Stomach (tissue), 9 donors: ENCODE measurements around the gene ITPR2. TPM values are rescaled to one million over a fixed set of nuclear protein-coding genes. Genes with fewer than 3 reads are reported as not detected.
A peak's percentile ranks its signal among the peaks of the same experiment; 100 is the strongest.

ENCODE experiments used
- DNase-seq, 2 donors: peaks; one replicate each; pipeline versions ENCODE4 v3.0.0 to v3.0.0-alpha.2; 2013 to 2019
- H3K27ac ChIP-seq, 5 donors: fragments of 200-600 bp in 4 of 5; sonication (generic) in 4 of 5; one replicate each; pipeline ENCODE4 v1.5.1; 2013 to 2019; ENCODE audit warnings: mild to moderate bottlenecking in 1 of 5, moderate library complexity in 1 of 5
- H3K27me3 ChIP-seq, 3 donors: fragments of 200-600 bp; sonication (generic); one replicate each; pipeline ENCODE4 v1.5.1; 2017 to 2019; ENCODE audit warnings: mixed run types in 1 of 3
- H3K36me3 ChIP-seq, 4 donors: fragments of 200-600 bp; sonication (generic); 1 replicate in 3 of 4; 2 replicates in 1 of 4; pipeline ENCODE4 v1.5.1; 2016 to 2019
- H3K4me1 ChIP-seq, 4 donors: fragments of 200-600 bp; sonication (generic); one replicate each; pipeline ENCODE4 v1.5.1; 2016 to 2019
- H3K4me3 ChIP-seq, 4 donors: fragments of 200-600 bp; sonication (generic) in 3 of 4; one replicate each; pipeline ENCODE4 v1.5.1; 2016 to 2019; ENCODE audit warnings: mild to moderate bottlenecking in 1 of 4
- H3K9me3 ChIP-seq, 4 donors: fragments of 200-600 bp; sonication (generic); one replicate each; pipeline ENCODE4 v1.5.1; 2016 to 2019
- EP300 ChIP-seq: sonication (generic); formaldehyde crosslinking; IDR thresholded peaks from one replicate; pipeline ENCODE4 v1.6.1; 2017; ENCODE audit warnings: antibody characterized with exemption
- POLR2A ChIP-seq, 4 donors: fragments of 450-650 bp; IDR thresholded peaks; one replicate each; pipeline ENCODE4 v1.6.1; 2016; ENCODE audit warnings: antibody characterized with exemption in 4 of 4, control low read depth in 2 of 4, mild to moderate bottlenecking in 1 of 4, moderate library complexity in 1 of 4
- POLR2AphosphoS5 ChIP-seq, 3 donors: sonication (generic); formaldehyde crosslinking; IDR thresholded peaks; one replicate each; pipeline ENCODE4 v1.6.1; 2016; ENCODE audit warnings: antibody characterized with exemption in 3 of 3
- WGBS, 5 donors: extraction: QIAGEN DNeasy Blood & Tissue Kit in 3 of 5; methylation state at CpG; one replicate each; pipeline versions ENCODE4 v1.1.5 to v1.1.7; 2013 to 2018; 5-methylcytosine and 5-hydroxymethylcytosine counted together
- intact Hi-C: fragments of 100-400 bp; cut with DNase I; formaldehyde crosslinking; loops from one replicate; pipeline ENCODE4 v1.15.1; 2023; ENCODE audit warnings: low total_unique reads
- polyA plus RNA-seq, 3 donors: library from polyadenylated mRNA; stranded (reverse); fragments of 200-250 nt; gene quantifications; one replicate each; pipeline ENCODE4 v1.2.3, GENCODE V29; 2013
- total RNA-seq, 5 donors: library from RNA; depleted of rRNA; stranded (reverse); fragments of >200 nt; gene quantifications; one replicate each; pipeline versions ENCODE4 v1.1.0 to v1.2.3, GENCODE V29; 2014 to 2016
- TF ChIP-seq, protein P1 (sequence below), 7 experiments: fragments of 450-650 bp in 4 of 7; fragments of 200-600 bp in 3 of 7; sonication (generic) in 3 of 7; IDR thresholded peaks; one replicate each; pipeline ENCODE4 v1.5.1; 2016 to 2019; ENCODE audit warnings: antibody characterized with exemption in 7 of 7, control low read depth in 2 of 7, mild to moderate bottlenecking in 1 of 7
- donor health status: healthy with polysubstance abuse.
- donor health status: Bipolar disorder and iron deficiency.
- donor health status: healthy.

ITPR2 gene
- total and polyA plus RNA-seq, 8 donors, result 1.4 to 172 (median 23.4) TPM

DNA sequence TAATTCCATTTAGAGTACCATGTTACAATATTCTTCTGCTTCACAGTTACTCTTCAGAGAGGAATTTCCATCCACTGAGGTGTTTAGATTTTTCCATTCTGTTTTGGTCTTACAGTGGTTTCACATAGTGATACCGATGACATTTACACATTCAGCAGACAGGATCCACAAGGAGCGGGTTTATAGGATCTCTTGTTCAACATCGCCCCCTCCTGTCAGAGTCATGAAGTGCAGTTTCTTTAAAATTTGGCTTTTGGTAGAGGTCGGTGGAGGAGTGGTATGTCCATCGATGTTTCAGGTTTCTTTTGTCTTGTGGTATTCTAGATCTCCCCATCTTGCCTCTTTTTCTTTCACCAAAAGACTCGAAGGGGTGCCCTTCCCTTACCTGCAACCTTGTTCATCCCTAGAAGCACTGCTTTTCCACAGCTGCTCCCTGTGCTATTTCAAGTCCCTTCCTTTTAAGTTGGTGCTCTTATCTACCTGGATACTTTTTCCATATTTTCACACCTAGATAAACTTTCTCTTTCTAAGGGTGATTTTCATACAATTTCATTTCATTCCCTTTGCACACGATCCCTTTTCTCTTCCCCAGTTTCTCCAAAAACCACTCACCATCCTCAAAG is 181.3 kb downstream of the ITPR2 start:
- 33 to 45% (median 39%) methylated on average over 7 of the region's 7 CpGs for WGBS, 5 donors
- peaks cover 0 to 16% (median 2%) of the 10 kb centered on the region in 4 donors for H3K4me1 ChIP-seq
- peak; percentile 45 to 70 for DNase-seq
- H3K27ac ChIP-seq, result no peak overlapping the region
- intact Hi-C loops, result no loop called here
- H3K4me3 ChIP-seq, result no peak overlapping the region
- peaks cover 0 to 6% (median 0%) of the 10 kb centered on the region in 4 donors for H3K9me3 ChIP-seq
- H3K36me3 ChIP-seq, result peaks cover 0 to 52% (median 42%) of the 10 kb centered on the region in 4 donors
- no peak for TF ChIP-seq POLR2AphosphoS5 (IDR thresholded peaks at IDR 0.05)
- TF ChIP-seq, protein P1, sequence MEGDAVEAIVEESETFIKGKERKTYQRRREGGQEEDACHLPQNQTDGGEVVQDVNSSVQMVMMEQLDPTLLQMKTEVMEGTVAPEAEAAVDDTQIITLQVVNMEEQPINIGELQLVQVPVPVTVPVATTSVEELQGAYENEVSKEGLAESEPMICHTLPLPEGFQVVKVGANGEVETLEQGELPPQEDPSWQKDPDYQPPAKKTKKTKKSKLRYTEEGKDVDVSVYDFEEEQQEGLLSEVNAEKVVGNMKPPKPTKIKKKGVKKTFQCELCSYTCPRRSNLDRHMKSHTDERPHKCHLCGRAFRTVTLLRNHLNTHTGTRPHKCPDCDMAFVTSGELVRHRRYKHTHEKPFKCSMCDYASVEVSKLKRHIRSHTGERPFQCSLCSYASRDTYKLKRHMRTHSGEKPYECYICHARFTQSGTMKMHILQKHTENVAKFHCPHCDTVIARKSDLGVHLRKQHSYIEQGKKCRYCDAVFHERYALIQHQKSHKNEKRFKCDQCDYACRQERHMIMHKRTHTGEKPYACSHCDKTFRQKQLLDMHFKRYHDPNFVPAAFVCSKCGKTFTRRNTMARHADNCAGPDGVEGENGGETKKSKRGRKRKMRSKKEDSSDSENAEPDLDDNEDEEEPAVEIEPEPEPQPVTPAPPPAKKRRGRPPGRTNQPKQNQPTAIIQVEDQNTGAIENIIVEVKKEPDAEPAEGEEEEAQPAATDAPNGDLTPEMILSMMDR (IDR thresholded peaks at IDR 0.05), result peak in 5 of 7 experiments; percentile 57 to 74 (median 58)
- H3K27me3 ChIP-seq, result no peaks in the 10 kb centered on the region

GRCh38 chr12:26651036-26651435 is 182.0 kb downstream of the ITPR2 start:
- intact Hi-C loops, result no loop called here
- TF ChIP-seq, protein P1 (IDR thresholded peaks at IDR 0.05), result no peak
- TF ChIP-seq POLR2AphosphoS5 (IDR thresholded peaks at IDR 0.05) (no peak), EP300 (no peak), POLR2A (IDR thresholded peaks at IDR 0.05) (no peak)
- Histone ChIP-seq H3K27me3 (no peaks in the 10 kb centered on the region), H3K9me3 (peaks cover 0 to 6% (median 0%) of the 10 kb centered on the region in 4 donors), H3K4me3 (no peak overlapping the region), H3K36me3 (peaks cover 0 to 46% (median 36%) of the 10 kb centered on the region in 4 donors), H3K27ac (no peak overlapping the region), H3K4me1 (peaks cover 0 to 16% (median 2%) of the 10 kb centered on the region in 4 donors)
- no peak for DNase-seq

DNA sequence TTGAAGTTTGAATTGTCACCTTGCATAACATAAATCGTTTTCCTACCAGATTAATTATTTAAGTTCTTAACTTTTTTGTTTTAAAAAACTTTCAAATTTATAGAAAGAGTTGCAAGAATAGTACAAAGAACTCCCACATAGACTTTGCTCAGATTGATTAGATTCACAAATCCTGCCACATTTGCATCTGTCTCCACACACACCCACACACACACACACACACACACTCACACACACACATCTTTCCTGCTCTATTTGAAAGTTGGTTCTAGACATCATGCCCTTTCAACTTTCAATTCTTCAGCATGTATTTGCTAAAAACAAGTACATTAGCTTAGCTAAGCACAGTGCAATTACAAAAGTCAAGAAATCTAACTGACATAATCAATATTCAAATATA is 184.0 kb downstream of the ITPR2 start:
- intact Hi-C loops, result no loop called here
- Histone ChIP-seq H3K4me1 (peaks cover 0 to 16% (median 3%) of the 10 kb centered on the region in 4 donors), H3K27ac (no peak overlapping the region), H3K27me3 (no peaks in the 10 kb centered on the region), H3K9me3 (peaks cover 0 to 6% (median 0%) of the 10 kb centered on the region in 4 donors), H3K4me3 (no peak overlapping the region), H3K36me3 (peaks cover 0 to 25% (median 17%) of the 10 kb centered on the region in 4 donors)
- no peak for TF ChIP-seq EP300
- TF ChIP-seq, protein P1 (IDR thresholded peaks at IDR 0.05), result no peak
- no peak for TF ChIP-seq POLR2A (IDR thresholded peaks at IDR 0.05)
- no peak for TF ChIP-seq POLR2AphosphoS5 (IDR thresholded peaks at IDR 0.05)
- no peak for DNase-seq
- 56 to 60% (median 60%) methylated on average over 1 of the region's 1 CpG for WGBS, 5 donors

GRCh38 chr12:26648584-26648983 is 184.4 kb downstream of the ITPR2 start:
- H3K4me3 ChIP-seq, result no peak overlapping the region
- WGBS, 5 donors, result 8 to 23% (median 14%) methylated on average over 1 of the region's 1 CpG

More at GRCh38 chr12:26648584-26648983, 184.4 kb downstream of the ITPR2 start:
- Histone ChIP-seq H3K27me3 (no peaks in the 10 kb centered on the region), H3K36me3 (peaks cover 0 to 21% (median 13%) of the 10 kb centered on the region in 4 donors), H3K27ac (no peak overlapping the region), H3K4me1 (peaks cover 0 to 16% (median 5%) of the 10 kb centered on the region in 4 donors), H3K9me3 (peaks cover 0 to 6% (median 0%) of the 10 kb centered on the region in 4 donors)
- TF ChIP-seq POLR2AphosphoS5 (IDR thresholded peaks at IDR 0.05) (no peak), EP300 (no peak), POLR2A (IDR thresholded peaks at IDR 0.05) (no peak)
- TF ChIP-seq, protein P1 (IDR thresholded peaks at IDR 0.05), result no peak
- intact Hi-C loops, result no loop called here
- peak in 1 of 2 donors; percentile 25 for DNase-seq
